ENCODE results near the gene SLC27A6.
"Not testable (repeated sequence)": the region's sequence is repeated elsewhere in the genome, so short reads cannot be mapped to it uniquely, and the experiment has no call there.

SLC27A6 gene

GRCh38 chr5:129001841-129002526 lies 36.7 kb downstream of the SLC27A6 start:
- DNase-seq, result no peak

GRCh38 chr5:129002527-129002842 lies 37.2 kb downstream of the SLC27A6 start:
- no peak for DNase-seq

GRCh38 chr5:129003232-129003631 lies 37.9 kb downstream of the SLC27A6 start:
- DNase-seq, result no peak

DNA sequence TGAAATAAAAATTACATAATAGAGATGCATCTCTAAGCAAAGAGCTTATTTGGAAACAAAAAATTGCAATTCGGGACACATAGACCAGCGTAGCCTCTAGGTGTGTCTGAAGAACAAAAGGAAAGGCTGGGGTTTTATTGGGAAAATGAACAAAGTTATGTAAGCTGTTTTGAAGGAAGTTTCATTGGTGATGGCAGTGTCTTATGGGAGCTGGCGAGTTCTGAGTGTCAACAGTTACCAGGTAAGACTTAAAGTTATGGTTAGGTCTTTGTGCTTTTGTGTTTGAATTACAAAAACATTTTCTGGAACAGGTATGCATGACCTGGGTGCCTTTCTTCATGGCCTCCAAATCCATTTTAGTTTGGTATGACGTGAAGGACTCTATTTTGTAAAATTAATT lies 48.9 kb downstream of the SLC27A6 start:
- no peak for DNase-seq

DNA sequence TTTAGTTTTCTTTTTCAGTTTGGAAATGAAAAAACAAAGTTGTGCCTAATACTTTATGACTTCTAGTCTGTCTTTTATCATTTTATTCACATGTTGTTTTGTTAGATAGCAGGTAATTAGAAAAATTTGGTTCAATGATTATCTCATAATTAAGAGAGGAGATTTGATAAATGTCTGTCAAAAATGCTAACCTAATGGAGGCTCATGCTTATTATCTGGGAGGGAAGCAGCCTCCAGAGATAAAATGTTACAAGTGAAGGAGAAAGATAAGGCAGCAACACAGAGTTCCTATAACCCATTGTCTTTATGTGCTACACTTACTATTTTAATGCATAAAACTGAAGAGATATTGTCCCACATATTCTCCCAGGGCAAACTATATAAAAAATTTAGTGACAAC lies 53.5 kb downstream of the SLC27A6 start:
- no peak for DNase-seq

DNA sequence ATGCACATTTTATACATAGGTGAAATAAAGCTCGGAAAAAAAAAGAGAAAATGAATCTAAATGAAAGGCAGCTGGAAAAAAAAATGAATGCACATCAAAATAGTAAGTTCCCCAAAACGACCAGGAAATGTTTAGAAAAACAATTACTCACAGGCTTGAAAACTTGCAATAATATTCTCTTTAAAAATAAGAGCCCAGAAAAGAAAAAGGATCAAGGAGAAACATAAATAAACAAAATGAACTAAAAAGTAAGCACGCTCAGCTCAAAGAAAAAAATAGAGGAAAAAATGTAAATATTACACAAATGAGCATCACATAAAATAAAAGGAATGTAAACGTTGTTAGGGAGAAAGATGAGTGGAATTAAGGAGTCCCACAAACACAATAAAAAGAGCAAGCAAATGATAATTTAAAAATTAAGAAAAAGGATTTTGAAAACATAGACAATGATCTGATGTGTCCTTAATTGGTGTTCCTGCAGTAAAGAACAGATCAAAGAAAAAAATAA lies 54.2 kb downstream of the SLC27A6 start:
- no peak for DNase-seq

- no peak for DNase-seq
These were observed 55.4 kb downstream of the SLC27A6 start for GRCh38 chr5:129020683-129021082.

- DNase-seq, result no peak
These were observed 56.5 kb downstream of the SLC27A6 start for GRCh38 chr5:129021744-129022143.

- no peak for DNase-seq
These were observed 57.3 kb downstream of the SLC27A6 start for GRCh38 chr5:129022599-129022998.

DNA sequence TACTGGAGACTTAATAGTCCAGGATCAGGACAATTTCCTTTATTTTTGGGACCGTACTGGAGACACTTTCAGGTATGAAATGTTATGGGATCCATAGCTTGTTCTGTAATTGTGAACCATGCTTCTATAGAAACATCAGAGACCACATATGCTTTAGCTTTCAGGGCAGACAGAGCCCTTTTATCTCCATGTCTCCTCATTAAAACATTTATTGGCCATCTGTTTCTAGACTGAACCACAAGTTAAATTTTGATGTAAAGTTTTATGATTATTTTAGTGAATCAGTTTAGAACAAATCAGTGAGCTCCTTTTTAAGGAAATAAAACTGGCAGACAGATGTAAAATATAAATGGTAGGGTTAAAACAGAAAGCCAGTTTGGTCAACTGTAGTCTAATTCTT lies 62.0 kb downstream of the SLC27A6 start:
- no peak for DNase-seq

GRCh38 chr5:129031886-129032683 lies 66.8 kb downstream of the SLC27A6 start:
- DNase-seq, result no peak

GRCh38 chr5:129036257-129036656 lies 71.0 kb downstream of the SLC27A6 start:
- not testable (repeated sequence) for DNase-seq

DNA sequence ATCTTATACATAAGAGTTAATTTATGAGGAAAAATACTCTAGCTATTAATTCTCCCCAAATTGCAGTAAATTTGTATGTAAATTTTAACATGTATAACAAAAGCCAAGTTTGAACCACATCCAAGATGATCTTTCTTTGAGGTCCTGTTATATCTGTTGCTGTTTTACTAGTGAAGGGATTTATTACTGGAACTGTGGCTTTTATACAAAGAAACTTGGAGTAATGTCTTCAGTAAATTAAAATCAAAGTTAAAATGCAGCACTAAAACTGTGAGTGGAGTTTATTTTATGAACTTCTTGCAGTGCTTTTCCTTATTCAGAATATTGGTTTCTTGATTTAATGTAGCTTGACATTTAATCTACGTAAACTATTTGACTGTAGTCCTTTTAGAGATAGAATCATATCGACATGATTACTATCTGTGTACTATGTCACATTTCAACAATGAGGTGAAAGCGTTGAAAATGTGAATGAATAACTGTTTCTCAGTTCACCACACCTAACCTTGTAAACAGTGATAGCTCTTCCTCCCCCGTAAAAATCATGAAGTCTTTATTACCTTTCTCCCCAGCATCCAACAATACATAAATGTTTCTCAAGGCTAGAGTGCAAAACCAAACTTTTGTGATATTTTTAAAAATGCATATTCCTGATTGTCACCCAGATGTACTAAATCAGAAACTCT lies 76.1 kb downstream of the SLC27A6 start:
- DNase-seq, result no peak

- DNase-seq, result no peak
These were observed 77.0 kb downstream of the SLC27A6 start for GRCh38 chr5:129042306-129042705.

DNA sequence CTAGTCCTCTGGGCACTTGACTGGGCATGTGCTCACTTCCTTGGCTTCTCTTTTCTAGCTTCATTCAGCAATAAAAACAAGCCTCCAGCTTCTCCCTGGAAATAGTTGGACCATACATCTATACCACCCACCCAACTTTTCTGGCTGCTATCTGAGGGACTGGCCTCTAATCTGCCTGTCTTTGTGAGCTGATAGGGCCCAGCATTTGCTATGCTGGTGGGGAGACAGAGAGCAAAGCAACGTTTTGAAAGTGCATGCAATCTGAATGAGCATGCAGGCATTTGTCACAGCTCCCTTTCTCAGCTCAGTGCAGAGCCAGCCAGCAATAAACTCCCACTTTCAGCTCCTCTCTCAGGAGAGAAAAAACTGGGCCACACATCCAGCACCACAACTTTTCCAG lies 78.6 kb downstream of the SLC27A6 start:
- no peak for DNase-seq

GRCh38 chr5:129046151-129046550 lies 80.9 kb downstream of the SLC27A6 start:
- no peak for DNase-seq

GRCh38 chr5:129048509-129048908 lies 83.2 kb downstream of the SLC27A6 start:
- DNase-seq, result no peak

- DNase-seq, result no peak
These were observed 84.0 kb downstream of the SLC27A6 start for GRCh38 chr5:129049126-129049799.

DNA sequence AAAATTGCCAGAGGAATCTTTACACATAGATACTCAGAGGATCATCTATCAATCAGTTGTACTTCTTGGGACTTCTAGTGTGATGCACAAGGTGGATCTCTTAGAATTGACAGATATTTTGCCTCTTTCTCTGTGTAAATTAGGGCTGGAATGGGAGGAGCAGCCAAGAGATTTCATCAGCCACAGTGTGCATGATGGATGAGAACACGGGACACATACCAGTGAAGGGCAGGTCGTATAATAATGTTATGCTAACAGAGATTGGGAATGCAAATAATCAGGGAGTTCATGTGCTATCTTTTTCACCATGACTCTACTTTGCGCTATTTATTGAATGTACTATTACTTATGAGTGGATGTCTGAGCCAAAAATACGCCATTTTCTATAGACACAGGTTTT lies 86.0 kb downstream of the SLC27A6 start:
- no peak for DNase-seq

GRCh38 chr5:129053438-129053837 lies 88.2 kb downstream of the SLC27A6 start:
- DNase-seq, result no peak

DNA sequence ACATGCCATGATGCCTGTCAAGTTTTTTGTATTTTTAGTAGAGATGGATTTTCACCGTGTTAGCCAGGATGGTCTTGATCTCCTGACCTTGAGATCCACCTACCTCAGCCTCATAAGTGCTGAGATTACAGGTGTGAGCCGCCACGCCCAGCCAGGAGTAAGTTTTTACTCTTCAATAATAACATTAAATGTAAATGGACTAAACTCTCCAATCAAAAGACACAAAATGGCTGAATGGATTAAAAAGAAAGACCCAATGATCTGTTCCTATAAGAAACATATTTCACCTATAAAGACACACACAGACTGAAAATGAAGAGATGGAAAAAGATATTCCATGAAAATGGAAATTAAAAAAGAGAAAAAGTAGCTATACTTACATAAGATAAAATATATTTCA lies 92.0 kb downstream of the SLC27A6 start:
- DNase-seq, result no peak

DNA sequence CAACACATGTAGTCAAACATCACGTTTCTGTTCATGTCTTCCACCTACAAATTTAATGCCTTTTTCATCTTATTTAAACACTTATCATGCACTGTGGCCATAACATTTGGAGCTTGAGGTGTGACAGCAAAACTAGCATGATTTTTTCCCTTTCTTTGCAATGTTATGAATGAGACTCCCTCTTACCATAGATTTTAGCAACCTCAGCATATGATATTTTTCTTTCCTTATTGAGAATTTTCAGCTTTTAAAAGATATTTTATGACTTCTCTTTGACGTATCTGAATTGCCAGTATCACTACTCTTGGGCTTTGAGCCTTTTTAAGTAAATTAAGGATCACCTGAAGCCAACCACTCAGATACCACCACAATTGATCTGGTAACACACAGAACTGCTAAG lies 96.6 kb downstream of the SLC27A6 start:
- no peak for DNase-seq

DNA sequence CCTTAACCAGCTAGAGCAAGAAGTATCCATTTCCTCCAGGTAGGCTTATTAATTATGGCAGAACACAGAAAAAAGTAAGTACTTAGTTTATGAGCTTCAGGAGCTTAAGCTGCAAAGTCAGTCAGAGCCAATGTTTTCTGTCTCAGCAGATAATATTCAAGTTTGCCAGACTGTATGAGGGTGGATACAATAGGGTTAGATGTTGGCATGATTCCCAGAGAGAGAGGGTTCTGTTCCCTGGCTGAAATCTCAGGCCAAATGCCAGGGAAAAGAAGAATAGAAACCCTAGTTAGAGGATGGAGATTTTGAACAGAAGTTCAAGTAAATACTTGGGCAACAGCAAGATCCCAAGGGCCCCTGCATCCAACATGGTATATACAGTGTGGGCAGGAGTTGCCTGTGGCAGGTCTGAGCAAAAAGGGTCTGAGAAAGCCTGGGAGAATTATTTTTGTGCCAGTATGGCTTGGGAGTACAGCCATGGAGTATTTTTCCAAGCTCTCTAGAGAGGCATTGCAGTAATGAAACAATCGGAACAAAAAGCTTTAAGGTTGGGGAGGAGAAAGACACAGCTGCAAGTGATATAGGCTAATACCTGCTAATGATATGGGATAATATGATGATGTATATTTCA lies 98.3 kb downstream of the SLC27A6 start:
- DNase-seq, result no peak

All from CD4-positive, alpha-beta T cell treated with Interleukin-21 for 1 hour (primary cell).